Activated effector memory CD4-positive, alpha-beta T cell treated with anti-CD3 and anti-CD28 coated beads, Interleukin-2, amount 50 U/mL, for 16 hours (primary cell): Measurements from ENCODE around the gene PHF23.
A peak's percentile ranks its signal among the peaks of the same experiment; 100 is the strongest.
"Not testable (repeated sequence)": the region's sequence is repeated elsewhere in the genome, so short reads cannot be mapped to it uniquely, and the experiment has no call there.

Experiments used
- DNase-seq: peaks from one replicate; pipeline ENCODE4 v3.0.0-alpha.2; 2020

The PHF23 gene

GRCh38 chr17:7258731-7259554 is 19.7 kb upstream of the PHF23 start:
- no peak for DNase-seq

- DNase-seq, result no peak
Observed at GRCh38 chr17:7256766-7257456, 17.7 kb upstream of the PHF23 start.

- no peak for DNase-seq
Observed at GRCh38 chr17:7254511-7254910, 15.3 kb upstream of the PHF23 start.

- no peak for DNase-seq
Observed at GRCh38 chr17:7253082-7253481, 13.8 kb upstream of the PHF23 start.

GRCh38 chr17:7252176-7253043 is 13.2 kb upstream of the PHF23 start, which contains the start of gene ELP5:
TSS of gene ELP5 (plus strand) at chr17:7252215. CDS start at chr17:7252551, 336 bp downstream.
- peak; percentile 95 for DNase-seq

- peak; percentile 99 for DNase-seq
Observed at GRCh38 chr17:7251661-7252175, 12.5 kb upstream of the PHF23 start, which contains the start of gene CTDNEP1. TSS of gene CTDNEP1 (minus strand) at chr17:7251734. CDS start at chr17:7251296, 438 bp downstream.

- DNase-seq, result peak; percentile 71
Observed at GRCh38 chr17:7250695-7251627, 11.7 kb upstream of the PHF23 start.

- no peak for DNase-seq
Observed at GRCh38 chr17:7249830-7250229, 10.6 kb upstream of the PHF23 start.

- DNase-seq, result no peak
Observed at GRCh38 chr17:7249214-7249613, 10.0 kb upstream of the PHF23 start.

- DNase-seq, result no peak
Observed at GRCh38 chr17:7248796-7249195, 9.5 kb upstream of the PHF23 start.

GRCh38 chr17:7246779-7247178 is 7.5 kb upstream of the PHF23 start:
- no peak for DNase-seq

GRCh38 chr17:7243838-7244237 is 4.6 kb upstream of the PHF23 start:
- DNase-seq, result not testable (repeated sequence)

GRCh38 chr17:7243453-7243729 is 4.1 kb upstream of the PHF23 start:
- DNase-seq, result no peak

GRCh38 chr17:7242717-7243452 is 3.6 kb upstream of the PHF23 start:
- peak; percentile 97 for DNase-seq

- peak; percentile 97 for DNase-seq
Observed at GRCh38 chr17:7241783-7242716, 2.8 kb upstream of the PHF23 start, which contains the start of gene GABARAP. TSS of gene GABARAP (minus strand) at chr17:7242449. CDS start at chr17:7242330, 119 bp downstream.

- no peak for DNase-seq
Observed at GRCh38 chr17:7241090-7241733, 2.0 kb upstream of the PHF23 start.

- DNase-seq, result no peak
Observed at GRCh38 chr17:7240375-7240774, 1.1 kb upstream of the PHF23 start.

GRCh38 chr17:7238420-7239090 is 702 bp downstream of the PHF23 start:
- peak; percentile 74 for DNase-seq
